Vagina (tissue), 2 donors: ENCODE results near the gene CIAO2A. TPM values are rescaled to one million over a fixed set of nuclear protein-coding genes. Genes with fewer than 3 reads are reported as not detected.
A peak's percentile ranks its signal among the peaks of the same experiment; 100 is the strongest.
"Not testable (repeated sequence)": the region's sequence is repeated elsewhere in the genome, so short reads cannot be mapped to it uniquely, and the experiment has no call there.

Source experiments
- DNase-seq, 2 donors: peaks; one replicate each; pipeline ENCODE4 v3.0.0-alpha.2; 2017; ENCODE audit errors: extremely low spot score in 2 of 2
- H3K27ac ChIP-seq: fragments of 200-600 bp; sonication (generic); one replicate; pipeline ENCODE4 v1.5.1; 2019
- H3K27me3 ChIP-seq: fragments of 200-600 bp; sonication (generic); one replicate; pipeline ENCODE4 v1.5.1; 2019
- H3K36me3 ChIP-seq, 2 donors: fragments of 200-600 bp; sonication (generic); one replicate each; pipeline ENCODE4 v1.5.1; 2017 to 2019
- H3K4me1 ChIP-seq: fragments of 200-600 bp; sonication (generic); one replicate; pipeline ENCODE4 v1.5.1; 2019
- H3K4me3 ChIP-seq, 2 donors: fragments of 200-600 bp; sonication (generic); 1 replicate in 1 of 2; 2 replicates in 1 of 2; pipeline ENCODE4 v1.5.1; 2016 to 2019
- H3K9me3 ChIP-seq: fragments of 200-600 bp; sonication (generic); one replicate; pipeline ENCODE4 v1.5.1; 2019
- POLR2A ChIP-seq, 2 donors: fragments of 450-650 bp; IDR thresholded peaks; one replicate each; pipeline ENCODE4 v1.6.1; 2017; ENCODE audit warnings: antibody characterized with exemption in 2 of 2, mild to moderate bottlenecking in 2 of 2, moderate library complexity in 2 of 2
- POLR2AphosphoS5 ChIP-seq, 2 donors: sonication (generic); formaldehyde crosslinking; IDR thresholded peaks; one replicate each; pipeline ENCODE4 v1.9.0; 2017; ENCODE audit warnings: antibody characterized with exemption in 2 of 2, mild to moderate bottlenecking in 2 of 2, low read depth in 1 of 2; ENCODE audit not compliant: insufficient read depth in 1 of 2
- intact Hi-C: fragments of 100-400 bp; cut with DNase I; formaldehyde crosslinking; loops from one replicate; pipeline ENCODE4 v1.15.1; 2023
- total RNA-seq: library from RNA; depleted of rRNA; stranded (reverse); fragments of >200 nt; gene quantifications from one replicate; pipeline ENCODE4 v1.2.3, GENCODE V29; 2016
- TF ChIP-seq, protein P1 (sequence below), 3 experiments: fragments of 450-650 bp in 2 of 3; fragments of 200-600 bp in 1 of 3; sonication (generic) in 1 of 3; IDR thresholded peaks; one replicate each; pipeline ENCODE4 v1.5.1; 2017 to 2019; ENCODE audit warnings: antibody characterized with exemption in 3 of 3, mild to moderate bottlenecking in 2 of 3, moderate library complexity in 2 of 3

Gene CIAO2A
- total RNA-seq, 1 donor from 2014 or later: 36.1 TPM

- Histone ChIP-seq H3K27me3 (no peaks in the 10 kb centered on the region), H3K27ac (peak overlapping the region; percentile 77), H3K4me1 (peaks cover 45% of the 10 kb centered on the region), H3K4me3 (no peak overlapping the region), H3K9me3 (no peaks in the 10 kb centered on the region), H3K36me3 (no peaks in the 10 kb centered on the region)
- intact Hi-C loops: loop anchor here (5.0 kb wide), 1 partner anchor 315 kb away; no protein-coding TSS in a partner anchor
- DNase-seq: no peak
- no peak for TF ChIP-seq POLR2A (IDR thresholded peaks at IDR 0.05)
- TF ChIP-seq, protein P1, sequence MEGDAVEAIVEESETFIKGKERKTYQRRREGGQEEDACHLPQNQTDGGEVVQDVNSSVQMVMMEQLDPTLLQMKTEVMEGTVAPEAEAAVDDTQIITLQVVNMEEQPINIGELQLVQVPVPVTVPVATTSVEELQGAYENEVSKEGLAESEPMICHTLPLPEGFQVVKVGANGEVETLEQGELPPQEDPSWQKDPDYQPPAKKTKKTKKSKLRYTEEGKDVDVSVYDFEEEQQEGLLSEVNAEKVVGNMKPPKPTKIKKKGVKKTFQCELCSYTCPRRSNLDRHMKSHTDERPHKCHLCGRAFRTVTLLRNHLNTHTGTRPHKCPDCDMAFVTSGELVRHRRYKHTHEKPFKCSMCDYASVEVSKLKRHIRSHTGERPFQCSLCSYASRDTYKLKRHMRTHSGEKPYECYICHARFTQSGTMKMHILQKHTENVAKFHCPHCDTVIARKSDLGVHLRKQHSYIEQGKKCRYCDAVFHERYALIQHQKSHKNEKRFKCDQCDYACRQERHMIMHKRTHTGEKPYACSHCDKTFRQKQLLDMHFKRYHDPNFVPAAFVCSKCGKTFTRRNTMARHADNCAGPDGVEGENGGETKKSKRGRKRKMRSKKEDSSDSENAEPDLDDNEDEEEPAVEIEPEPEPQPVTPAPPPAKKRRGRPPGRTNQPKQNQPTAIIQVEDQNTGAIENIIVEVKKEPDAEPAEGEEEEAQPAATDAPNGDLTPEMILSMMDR (IDR thresholded peaks at IDR 0.05): peak; percentile 83 to 91 (median 90)
- peak in 1 of 2 donors; percentile 40 for TF ChIP-seq POLR2AphosphoS5 (IDR thresholded peaks at IDR 0.05; ENCODE audit: insufficient read depth in 1 of 2, low read depth in 1 of 2)
Measured at GRCh38 chr15:64067564-64068030, 26.0 kb downstream of the CIAO2A start.

GRCh38 chr15:64066451-64066850 lies 27.2 kb downstream of the CIAO2A start:
- no peaks in the 10 kb centered on the region for H3K27me3 ChIP-seq
- DNase-seq: no peak
- TF ChIP-seq, protein P1 (IDR thresholded peaks at IDR 0.05): no peak
- no peak for TF ChIP-seq POLR2AphosphoS5 (IDR thresholded peaks at IDR 0.05; ENCODE audit: insufficient read depth in 1 of 2, low read depth in 1 of 2)
- TF ChIP-seq POLR2A (IDR thresholded peaks at IDR 0.05): no peak
- H3K9me3 ChIP-seq: no peaks in the 10 kb centered on the region
- intact Hi-C loops: loop anchor here (5.0 kb wide), 1 partner anchor 314 kb away; no protein-coding TSS in a partner anchor
- H3K36me3 ChIP-seq: no peaks in the 10 kb centered on the region
- H3K4me3 ChIP-seq: no peak overlapping the region
- H3K4me1 ChIP-seq: peaks cover 34% of the 10 kb centered on the region
- no peak overlapping the region for H3K27ac ChIP-seq

DNA sequence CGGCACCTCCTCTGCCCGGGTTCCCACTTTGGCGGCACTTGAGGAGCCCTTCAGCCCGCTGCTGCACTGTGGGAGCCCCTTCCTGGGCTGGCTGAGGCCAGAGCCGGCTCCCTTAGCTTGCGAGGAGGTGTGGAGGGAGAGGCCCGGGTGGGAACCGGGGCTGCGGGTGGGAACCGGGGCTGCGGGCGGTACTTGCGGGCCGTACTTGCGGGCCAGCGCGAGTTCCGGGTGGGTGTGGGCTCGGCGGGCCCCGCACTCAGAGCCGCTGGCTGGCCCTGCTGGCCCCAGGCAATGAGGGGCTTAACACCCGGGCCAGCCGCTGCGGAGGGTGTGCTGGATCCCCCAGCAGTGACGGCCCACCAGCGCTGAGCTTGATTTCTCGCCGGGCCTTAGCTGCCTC lies 32.9 kb downstream of the CIAO2A start:
- H3K27me3 ChIP-seq: no peaks in the 10 kb centered on the region
- DNase-seq: no peak
- H3K4me1 ChIP-seq: no peaks in the 10 kb centered on the region
- no peak overlapping the region for H3K4me3 ChIP-seq
- intact Hi-C loops: no loop called here
- no peak overlapping the region for H3K27ac ChIP-seq
- no peaks in the 10 kb centered on the region for H3K9me3 ChIP-seq
- TF ChIP-seq POLR2AphosphoS5 (IDR thresholded peaks at IDR 0.05; ENCODE audit: insufficient read depth in 1 of 2, low read depth in 1 of 2) (no peak), POLR2A (IDR thresholded peaks at IDR 0.05) (no peak)
- TF ChIP-seq, protein P1 (IDR thresholded peaks at IDR 0.05): no peak
- H3K36me3 ChIP-seq: no peaks in the 10 kb centered on the region

DNA sequence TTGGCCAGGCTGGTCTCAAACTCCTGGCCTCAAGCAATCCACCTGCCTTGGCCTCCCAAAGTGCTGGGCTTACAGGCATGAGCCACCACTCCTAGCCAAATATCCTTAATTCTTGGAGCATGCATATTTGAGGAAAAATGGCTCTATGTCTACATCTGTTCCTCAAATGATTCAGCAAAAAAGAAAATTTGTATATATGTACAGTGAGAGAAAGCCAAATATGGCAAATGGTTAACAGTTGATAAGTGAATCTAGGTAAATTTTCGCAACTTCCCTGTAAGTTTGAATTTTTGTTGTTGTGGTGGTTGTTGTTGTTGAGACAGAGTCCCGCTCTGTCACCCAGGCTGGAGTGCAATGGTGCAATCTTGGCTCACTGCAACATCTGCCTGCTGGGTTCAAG lies 34.5 kb downstream of the CIAO2A start:
- DNase-seq, H3K36me3 ChIP-seq, H3K4me3 ChIP-seq, H3K27me3 ChIP-seq, H3K27ac ChIP-seq, H3K9me3 ChIP-seq, intact Hi-C loops, H3K4me1 ChIP-seq: not testable (repeated sequence)

DNA sequence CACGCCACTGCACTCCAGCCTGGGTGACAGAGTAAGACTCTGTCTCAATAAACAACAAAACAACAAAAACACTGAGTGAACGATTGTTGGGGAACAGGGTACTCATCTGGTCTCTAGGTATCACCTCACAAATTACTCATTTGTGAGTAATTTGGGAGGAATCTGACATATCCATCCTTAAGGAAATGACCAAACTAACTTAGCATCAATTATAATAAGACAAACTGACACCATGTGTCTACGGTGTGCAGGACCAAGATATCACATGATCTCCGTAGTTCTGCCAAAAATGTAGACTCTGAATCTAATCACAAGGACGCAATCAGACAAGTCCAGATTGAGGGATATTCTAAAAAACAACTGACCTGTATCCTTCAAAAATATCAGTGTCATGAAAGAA lies 35.4 kb downstream of the CIAO2A start:
- Histone ChIP-seq H3K36me3 (no peaks in the 10 kb centered on the region), H3K9me3 (no peaks in the 10 kb centered on the region)

GRCh38 chr15:64053674-64054073 lies 40.0 kb downstream of the CIAO2A start:
- intact Hi-C loops, DNase-seq, H3K9me3 ChIP-seq: not testable (repeated sequence)

More for the DNA sequence above, 35.4 kb downstream of the CIAO2A start:
- no peak for TF ChIP-seq POLR2AphosphoS5 (IDR thresholded peaks at IDR 0.05; ENCODE audit: insufficient read depth in 1 of 2, low read depth in 1 of 2)
- no peak for TF ChIP-seq POLR2A (IDR thresholded peaks at IDR 0.05)
- TF ChIP-seq, protein P1 (IDR thresholded peaks at IDR 0.05): no peak
- Histone ChIP-seq H3K27ac (no peak overlapping the region), H3K4me3 (no peak overlapping the region), H3K27me3 (no peaks in the 10 kb centered on the region), H3K4me1 (no peaks in the 10 kb centered on the region)
- intact Hi-C loops: no loop called here
- DNase-seq: no peak

More at GRCh38 chr15:64053674-64054073, 40.0 kb downstream of the CIAO2A start:
- H3K36me3 ChIP-seq, H3K27me3 ChIP-seq, H3K4me1 ChIP-seq, H3K27ac ChIP-seq, H3K4me3 ChIP-seq: not testable (repeated sequence)
